Melanocyte of skin (primary cell): ENCODE data around the gene OR7D4. TPM values are rescaled to one million over a fixed set of nuclear protein-coding genes. Genes with fewer than 3 reads are reported as not detected.

ENCODE experiments used
- total RNA-seq, 2 donors: library from RNA; depleted of rRNA; stranded (reverse); fragments of >200 nt; gene quantifications; 2 replicates each; pipeline ENCODE4 v1.2.3, GENCODE V29; 2012

The OR7D4 gene
- not detected for total RNA-seq

DNA sequence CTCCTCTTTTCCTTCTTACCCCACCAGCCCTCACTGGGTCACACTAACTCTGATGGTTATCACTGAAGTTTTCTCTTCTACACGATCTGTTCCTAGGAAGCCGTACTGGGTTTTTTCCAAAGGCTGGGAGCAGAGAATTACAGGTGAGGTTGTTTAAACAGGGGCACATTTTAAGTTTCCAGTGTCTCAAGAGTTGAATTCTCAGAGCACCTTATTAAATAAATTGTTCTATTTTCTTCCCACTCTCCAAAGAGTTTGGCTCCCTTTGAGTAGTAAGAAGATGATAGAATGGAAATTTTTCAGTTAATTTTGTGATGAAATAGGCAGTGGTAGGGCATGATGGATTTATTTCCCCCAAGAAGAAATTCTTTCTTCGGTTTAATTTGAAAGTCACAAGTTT is at the start of gene OR7D4:
OR7D4 (minus strand) TSS at position 101 of the 400 bp plus-strand sequence. CDS start 4,752 bp downstream, outside the sequence.

DNA sequence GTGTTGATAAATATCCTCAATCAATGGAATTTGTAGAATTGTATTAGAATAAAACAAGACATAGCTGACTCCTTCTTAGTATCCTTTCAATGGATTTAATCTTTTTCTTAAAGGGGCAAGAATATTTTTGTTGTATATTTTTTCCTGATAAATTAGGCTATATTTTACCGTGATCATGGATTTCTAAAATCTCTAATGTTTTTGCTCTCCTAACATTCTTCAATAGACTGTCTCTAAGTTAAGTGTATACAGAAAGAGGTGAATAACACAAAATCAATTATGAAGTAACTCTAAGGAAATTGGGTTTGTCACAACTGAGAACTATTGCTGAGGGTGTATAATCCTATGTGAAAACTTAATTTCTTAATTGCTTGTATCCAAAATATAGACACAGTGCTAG is 31.2 kb upstream of the OR7D4 start, which contains the start of gene OR7E24:
OR7E24 (plus strand) TSS at position 301 of the 400 bp plus-strand sequence. CDS start 114 bp downstream, outside the sequence.

DNA sequence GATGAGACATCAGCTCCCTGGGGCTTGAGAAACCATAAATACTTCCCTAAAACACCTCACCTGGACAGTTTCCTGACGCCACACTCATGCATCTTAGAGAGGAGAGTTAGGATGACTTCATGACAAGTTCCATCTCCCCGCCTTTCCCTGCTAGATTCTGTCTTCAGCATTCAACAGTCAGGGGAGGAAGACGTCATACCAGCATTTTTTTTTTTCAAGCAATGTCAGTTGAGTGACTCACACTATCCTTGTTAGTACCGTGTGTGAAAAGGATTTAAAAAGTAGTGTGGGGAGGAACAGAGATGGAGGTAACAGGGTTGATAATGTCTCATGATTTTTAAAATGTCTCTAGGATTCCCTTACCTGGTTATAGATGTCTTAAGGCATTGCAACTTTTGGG is 40.5 kb downstream of the OR7D4 start, which contains the start of gene OR7D2:
OR7D2 (plus strand) TSS at position 79 of the 400 bp plus-strand sequence. CDS start 6,803 bp downstream, outside the sequence.

Other genes with a start within 250 kb of the OR7D4 start
- gene MUC16, start 209.2 kb downstream of the OR7D4 start, total RNA-seq, result not detected
- not detected for gene OR1M1, start 132.5 kb downstream of the OR7D4 start, total RNA-seq
- not detected for gene OR7G2, start 112.1 kb downstream of the OR7D4 start, total RNA-seq
- not detected for gene OR7G1, start 103.8 kb downstream of the OR7D4 start, total RNA-seq
- not detected for gene OR7G3, start 92.6 kb downstream of the OR7D4 start, total RNA-seq
- 10 to 100 TPM; 22.4 to 25.6 TPM for gene ZNF317, start 79.2 kb downstream of the OR7D4 start, total RNA-seq
- gene OR7D2, start 40.6 kb downstream of the OR7D4 start, total RNA-seq, result under 1 TPM in 1 of 2 donors, not detected in 1; under 0.01 TPM
- not detected for gene OR7E24, start 31.3 kb upstream of the OR7D4 start, total RNA-seq
- gene ZNF699, start 90.2 kb upstream of the OR7D4 start, total RNA-seq, result 1 to 10 TPM; 5.3 to 7.2 TPM
- gene ZNF559, start 104.6 kb upstream of the OR7D4 start, total RNA-seq, result 10 to 100 TPM in 1 of 2 donors, 1 to 10 TPM in 1; 8.3 to 11.0 TPM
- 1 to 10 TPM in 1 of 2 donors, under 1 TPM in 1; 0.33 to 1.0 TPM for gene ZNF177, start 143.4 kb upstream of the OR7D4 start, total RNA-seq
- gene ZNF266, start 216.0 kb upstream of the OR7D4 start, total RNA-seq, result 10 to 100 TPM in 1 of 2 donors, 1 to 10 TPM in 1; 9.3 to 10.3 TPM